HG03064 (cell line): ENCODE results near the gene RCVRN.

Source experiments
- ATAC-seq: cut with Tn5 transposase; IDR thresholded peaks from one replicate; pipeline ENCODE4 v1.9.1; 2021; ENCODE audit warnings: low read depth; ENCODE audit not compliant: unreplicated experiment

Gene RCVRN

GRCh38 chr17:9859781-9860180, 45.3 kb downstream of the RCVRN start:
- no peak for ATAC-seq

- ATAC-seq, result no peak
Observed at GRCh38 chr17:9855036-9855435, 50.0 kb downstream of the RCVRN start.

- no peak for ATAC-seq
Observed at GRCh38 chr17:9854255-9854654, 50.8 kb downstream of the RCVRN start.

GRCh38 chr17:9850151-9850550, 54.9 kb downstream of the RCVRN start:
- no peak for ATAC-seq
